Mesendoderm (in vitro differentiated cells): ENCODE measurements around the gene M1AP.

Source experiments
- DNase-seq: peaks from one replicate; pipeline ENCODE4 v3.0.0; 2013
- H2AK5ac ChIP-seq: 2 replicates; pipeline ENCODE4 v1.6.1; 2013; ENCODE audit warnings: low read length, inconsistent platforms
- H2BK120ac ChIP-seq: 2 replicates; pipeline ENCODE4 v1.6.1; 2013; ENCODE audit warnings: low read depth, mild to moderate bottlenecking, low read length, moderate library complexity, mixed read lengths
- H2BK15ac ChIP-seq: replicated peaks from 2 replicates; pipeline ENCODE4 v1.6.1; 2013; ENCODE audit warnings: low read depth, mild to moderate bottlenecking, moderate library complexity
- H2BK5ac ChIP-seq: 2 replicates; pipeline ENCODE4 v1.6.1; 2013; ENCODE audit warnings: low read length, inconsistent platforms
- H3K18ac ChIP-seq: 2 replicates; pipeline ENCODE4 v1.6.1; 2013; ENCODE audit warnings: mild to moderate bottlenecking, low read length, mixed read lengths
- H3K23ac ChIP-seq: one replicate; pipeline ENCODE4 v1.6.1; 2013; ENCODE audit warnings: low read length
- H3K27ac ChIP-seq: 2 replicates; pipeline ENCODE4 v1.5.1; 2013; ENCODE audit warnings: low read depth, mild to moderate bottlenecking, inconsistent platforms, low read length, moderate library complexity
- H3K27me3 ChIP-seq: 2 replicates; pipeline ENCODE4 v1.6.1; 2013; ENCODE audit warnings: low read length, control low read depth, mild to moderate bottlenecking, inconsistent platforms; ENCODE audit not compliant: insufficient read depth, poor library complexity
- H3K36me3 ChIP-seq: 2 replicates; pipeline ENCODE4 v1.6.1; 2013; ENCODE audit warnings: low read length, inconsistent platforms; ENCODE audit not compliant: control insufficient read depth, insufficient read depth
- H3K4ac ChIP-seq: one replicate; pipeline ENCODE4 v1.6.1; 2013; ENCODE audit warnings: low read depth, mild to moderate bottlenecking, low read length, moderate library complexity
- H3K4me1 ChIP-seq: 2 replicates; pipeline ENCODE4 v1.6.1; 2013; ENCODE audit warnings: low read depth, low read length, inconsistent platforms; ENCODE audit not compliant: control insufficient read depth
- H3K4me2 ChIP-seq: 2 replicates; pipeline ENCODE4 v1.6.1; 2013; ENCODE audit warnings: low read length
- H3K4me3 ChIP-seq: 2 replicates; pipeline ENCODE4 v1.5.1; 2013; ENCODE audit warnings: mild to moderate bottlenecking, low read length
- H3K56ac ChIP-seq: one replicate; pipeline ENCODE4 v1.6.1; 2013; ENCODE audit warnings: low read length
- H3K79me1 ChIP-seq: 2 replicates; pipeline ENCODE4 v1.6.1; 2013; ENCODE audit warnings: low read length, inconsistent platforms
- H3K79me2 ChIP-seq: 2 replicates; pipeline ENCODE4 v1.6.1; 2013; ENCODE audit warnings: mild to moderate bottlenecking, low read length; ENCODE audit not compliant: control insufficient read depth, insufficient read depth
- H3K9ac ChIP-seq: 2 replicates; pipeline ENCODE4 v1.6.1; 2013; ENCODE audit warnings: low read length, inconsistent platforms
- H4K5ac ChIP-seq: one replicate; pipeline ENCODE4 v1.6.1; 2013; ENCODE audit warnings: low read length
- H4K8ac ChIP-seq: one replicate; pipeline ENCODE4 v1.6.1; 2013; ENCODE audit warnings: low read depth, mild to moderate bottlenecking, control low read depth, low read length, moderate library complexity
- WGBS: extraction: QIAGEN DNeasy Blood & Tissue Kit; methylation state at CpG from one replicate; pipeline ENCODE4 v1.1.7; 2013; ENCODE audit warnings: low lambda C conversion rate, missing lambda C conversion rate; ENCODE audit not compliant: insufficient coverage; ENCODE audit errors: extremely low coverage; 5-methylcytosine and 5-hydroxymethylcytosine counted together

Gene M1AP

GRCh38 chr2:74530239-74531187 lies 117.6 kb downstream of the M1AP start:
- no CpG with 5 or more reads among the region's 54 CpGs for WGBS
- Histone ChIP-seq H3K4me1 (peaks cover 8% of the 10 kb centered on the region), H3K27me3 (no peaks in the 10 kb centered on the region), H3K4me2 (peak overlapping the region; percentile 43), H3K79me2 (peaks cover 16% of the 10 kb centered on the region), H2AK5ac (no peak overlapping the region), H3K18ac (peak overlapping the region; percentile 72), H3K79me1 (peaks cover 17% of the 10 kb centered on the region), H3K4me3 (peak overlapping the region; percentile 75), H3K9ac (peak overlapping the region; percentile 81), H2BK5ac (no peak overlapping the region), H3K27ac (no peak overlapping the region), H3K56ac (peak overlapping the region; percentile 91), H4K8ac (no peak overlapping the region), H2BK15ac (no peak overlapping the region), H4K5ac (no peak overlapping the region), H3K23ac (no peak overlapping the region), H2BK120ac (no peak overlapping the region), H3K36me3 (peaks cover 6% of the 10 kb centered on the region), H3K4ac (peak overlapping the region; percentile 70)
- DNase-seq = peak; percentile 67

- Histone ChIP-seq H3K4ac (peak within 1 kb of the TSS; percentile 70), H2BK5ac (no peak within 1 kb of the TSS), H3K27me3 (no peaks in the 10 kb centered on the region)
Observed at GRCh38 chr2:74529357-74530238, 118.5 kb downstream of the M1AP start, which contains the start of the genes AUP1 and HTRA2. Gene AUP1 (minus strand): TSS chr2:74529706. CDS start chr2:74529629, 77 bp downstream. Gene HTRA2 (plus strand): TSS chr2:74529933. CDS start chr2:74530007, 74 bp downstream.

GRCh38 chr2:74528600-74529356 lies 119.4 kb downstream of the M1AP start:
- H4K5ac ChIP-seq = no peak overlapping the region
- peaks cover 6% of the 10 kb centered on the region for H3K36me3 ChIP-seq
- H3K56ac ChIP-seq = peak overlapping the region; percentile 82
- no peak overlapping the region for H4K8ac ChIP-seq
- no peak overlapping the region for H2BK120ac ChIP-seq
- no peak overlapping the region for H2BK15ac ChIP-seq
- WGBS = no CpG with 5 or more reads among the region's 29 CpGs
- H3K4me1 ChIP-seq = peaks cover 8% of the 10 kb centered on the region
- H3K79me2 ChIP-seq = peaks cover 16% of the 10 kb centered on the region
- H2AK5ac ChIP-seq = peak overlapping the region; percentile 91
- H3K9ac ChIP-seq = peak overlapping the region; percentile 71
- H3K79me1 ChIP-seq = peaks cover 17% of the 10 kb centered on the region
- no peak overlapping the region for H2BK5ac ChIP-seq
- peak overlapping the region; percentile 73 for H3K4me2 ChIP-seq
- peak overlapping the region; percentile 42 for H3K4me3 ChIP-seq
- H3K27ac ChIP-seq = no peak overlapping the region
- peak; percentile 38 for DNase-seq
- H3K18ac ChIP-seq = peak overlapping the region; percentile 65
- H3K27me3 ChIP-seq = no peaks in the 10 kb centered on the region
- peak overlapping the region; percentile 63 for H3K4ac ChIP-seq
- no peak overlapping the region for H3K23ac ChIP-seq

More at GRCh38 chr2:74529357-74530238, 118.5 kb downstream of the M1AP start, which contains the start of the genes AUP1 and HTRA2:
- H3K9ac ChIP-seq = peak within 1 kb of the TSS; percentile 81
- peaks cover 6% of the 10 kb centered on the region for H3K36me3 ChIP-seq
- peak; percentile 100 for DNase-seq
- H3K4me3 ChIP-seq = peak within 1 kb of the TSS; percentile 75
- H3K4me1 ChIP-seq = peaks cover 8% of the 10 kb centered on the region
- H2BK120ac ChIP-seq = no peak within 1 kb of the TSS
- H4K5ac ChIP-seq = no peak within 1 kb of the TSS
- H4K8ac ChIP-seq = no peak within 1 kb of the TSS
- H3K27ac ChIP-seq = no peak within 1 kb of the TSS
- peak within 1 kb of the TSS; percentile 91 for H2AK5ac ChIP-seq
- H2BK15ac ChIP-seq = no peak within 1 kb of the TSS
- H3K23ac ChIP-seq = no peak within 1 kb of the TSS
- peak within 1 kb of the TSS; percentile 72 for H3K18ac ChIP-seq
- peaks cover 17% of the 10 kb centered on the region for H3K79me1 ChIP-seq
- H3K4me2 ChIP-seq = peak within 1 kb of the TSS; percentile 73
- peak within 1 kb of the TSS; percentile 91 for H3K56ac ChIP-seq
- peaks cover 16% of the 10 kb centered on the region for H3K79me2 ChIP-seq
- WGBS = no CpG with 5 or more reads among the region's 87 CpGs

GRCh38 chr2:74527741-74528140 lies 120.4 kb downstream of the M1AP start:
- Histone ChIP-seq H3K4me2 (no peak overlapping the region), H2BK5ac (no peak overlapping the region), H3K79me1 (peaks cover 17% of the 10 kb centered on the region), H3K4me1 (peaks cover 8% of the 10 kb centered on the region), H4K5ac (no peak overlapping the region), H2BK120ac (no peak overlapping the region), H3K27me3 (no peaks in the 10 kb centered on the region), H3K79me2 (peaks cover 16% of the 10 kb centered on the region), H2BK15ac (no peak overlapping the region), H3K4ac (no peak overlapping the region), H3K27ac (no peak overlapping the region), H3K56ac (no peak overlapping the region), H3K23ac (no peak overlapping the region), H3K18ac (no peak overlapping the region), H3K9ac (no peak overlapping the region), H3K36me3 (peaks cover 6% of the 10 kb centered on the region), H3K4me3 (no peak overlapping the region), H4K8ac (no peak overlapping the region), H2AK5ac (no peak overlapping the region)
- WGBS = no CpG with 5 or more reads among the region's 9 CpGs
- DNase-seq = no peak

- H3K79me2 ChIP-seq = peaks cover 16% of the 10 kb centered on the region
- H3K23ac ChIP-seq = no peak overlapping the region
Observed at GRCh38 chr2:74526649-74527230, 121.4 kb downstream of the M1AP start.

More at GRCh38 chr2:74526649-74527230, 121.4 kb downstream of the M1AP start:
- Histone ChIP-seq H3K27me3 (no peaks in the 10 kb centered on the region), H4K8ac (no peak overlapping the region), H2AK5ac (no peak overlapping the region), H2BK5ac (no peak overlapping the region), H2BK120ac (no peak overlapping the region), H2BK15ac (no peak overlapping the region), H3K79me1 (peaks cover 17% of the 10 kb centered on the region), H3K27ac (no peak overlapping the region), H3K4ac (no peak overlapping the region), H3K36me3 (peaks cover 6% of the 10 kb centered on the region), H3K4me3 (no peak overlapping the region), H3K9ac (no peak overlapping the region), H3K18ac (no peak overlapping the region), H3K56ac (no peak overlapping the region), H3K4me2 (no peak overlapping the region), H4K5ac (no peak overlapping the region), H3K4me1 (peaks cover 8% of the 10 kb centered on the region)
- no CpG with 5 or more reads among the region's 11 CpGs for WGBS
- no peak for DNase-seq
